ENCODE data around the gene TTC7B.
A peak's percentile ranks its signal among the peaks of the same experiment; 100 is the strongest.

TTC7B gene

DNA sequence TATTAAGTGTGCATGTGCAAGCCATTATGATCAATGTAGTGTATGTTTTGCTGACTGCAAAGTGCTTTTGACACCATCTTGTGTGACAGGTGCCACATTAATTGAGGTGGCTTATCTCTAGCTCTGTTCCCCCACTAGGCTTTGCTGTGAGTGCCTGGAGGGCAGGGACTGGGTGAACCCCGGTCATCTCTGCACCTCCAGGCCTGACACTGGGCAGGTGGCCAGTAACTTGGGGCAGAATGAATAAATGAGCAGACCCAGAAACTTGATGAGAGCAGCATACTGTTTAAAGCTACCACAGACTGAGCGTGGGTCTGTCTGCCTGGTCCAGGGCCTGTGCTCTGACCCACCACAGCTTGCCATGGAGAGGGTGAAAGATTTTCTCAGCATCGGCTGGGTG is 267.8 kb downstream of the TTC7B start:
- DNase-seq = no peak

- DNase-seq = no peak
Measured at GRCh38 chr14:90547968-90548367, 268.3 kb downstream of the TTC7B start.

DNA sequence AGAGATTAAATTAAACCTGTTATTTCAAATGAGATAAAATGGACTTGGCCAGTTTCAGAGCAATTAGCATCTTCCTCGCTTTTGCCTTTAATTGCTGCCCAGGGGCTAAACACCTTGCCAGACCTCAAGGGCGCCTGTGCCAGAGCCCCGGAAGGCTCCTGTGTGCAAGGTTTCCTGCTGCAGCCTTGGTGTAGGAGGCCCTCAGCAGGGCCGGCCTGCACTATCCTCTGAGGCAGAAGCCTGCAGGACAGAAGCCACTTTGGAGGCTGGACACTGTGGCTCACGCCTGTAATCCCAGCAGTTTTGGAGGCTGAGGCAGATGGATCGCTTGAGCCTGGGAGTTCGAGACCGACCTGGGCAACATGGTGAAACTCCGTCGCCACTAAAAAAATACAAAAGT is 269.0 kb downstream of the TTC7B start:
- no peak for DNase-seq

- DNase-seq = no peak
Measured at GRCh38 chr14:90546767-90547166, 269.5 kb downstream of the TTC7B start.

DNA sequence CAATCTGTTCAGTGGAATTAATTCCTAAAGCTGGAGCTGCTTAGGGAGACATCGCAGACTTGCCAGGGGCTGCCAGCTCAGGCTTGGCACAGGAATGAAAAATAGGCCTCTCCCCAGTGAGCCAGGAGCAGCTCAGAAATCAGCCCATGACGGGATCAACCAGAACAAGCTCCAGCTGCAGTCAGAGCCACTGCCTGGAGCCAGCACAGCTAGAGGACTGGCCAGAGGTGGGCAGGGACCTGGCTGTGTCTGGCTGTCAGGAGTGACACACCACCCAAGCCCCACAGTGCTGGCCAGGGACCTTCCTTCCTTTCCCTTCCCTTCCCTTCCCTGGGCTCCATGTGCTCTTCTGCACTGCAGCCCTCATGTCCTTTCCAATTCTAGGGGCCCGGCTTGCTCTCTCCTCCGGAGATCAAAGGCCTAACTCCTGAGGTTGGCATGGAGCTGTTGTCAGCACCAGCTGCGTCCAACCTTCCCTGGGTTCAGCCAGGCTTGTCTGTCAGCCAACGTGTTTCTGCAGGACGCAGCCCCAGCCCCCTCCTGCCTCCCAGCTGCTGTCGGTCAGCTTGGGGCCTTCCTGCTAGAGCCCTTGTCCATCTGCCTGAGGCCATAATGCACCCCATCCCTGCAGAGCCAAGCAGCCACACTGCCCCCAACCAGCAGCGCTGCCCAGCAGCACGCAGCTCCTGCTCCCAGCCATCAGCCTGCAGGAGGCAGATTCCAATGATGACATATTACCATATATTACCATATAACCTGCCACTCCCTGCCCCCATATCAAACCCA is 270.1 kb downstream of the TTC7B start:
- DNase-seq = peak in 37 of 56 donors; percentile 23 to 78 (median 59)

DNA sequence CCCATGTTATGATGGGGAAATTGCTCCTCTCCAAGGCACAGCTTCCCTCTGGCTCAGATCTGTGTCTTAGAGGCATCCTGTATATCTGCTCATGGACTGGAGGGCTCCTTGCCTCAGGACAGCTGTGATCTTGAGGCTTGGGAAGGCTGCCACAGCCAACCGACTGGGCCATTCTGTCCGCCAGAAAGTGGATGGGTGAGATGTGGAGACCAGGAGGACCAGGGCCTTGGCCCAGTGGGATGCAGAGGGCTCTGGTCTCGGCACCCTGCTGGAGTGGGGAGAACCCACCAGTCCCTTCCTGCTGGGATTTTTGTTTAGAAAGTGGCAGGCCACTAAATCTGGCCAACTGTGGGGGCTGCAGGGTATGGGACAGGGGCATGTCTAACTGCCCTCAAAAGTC is 270.8 kb downstream of the TTC7B start:
- no peak for DNase-seq

DNA sequence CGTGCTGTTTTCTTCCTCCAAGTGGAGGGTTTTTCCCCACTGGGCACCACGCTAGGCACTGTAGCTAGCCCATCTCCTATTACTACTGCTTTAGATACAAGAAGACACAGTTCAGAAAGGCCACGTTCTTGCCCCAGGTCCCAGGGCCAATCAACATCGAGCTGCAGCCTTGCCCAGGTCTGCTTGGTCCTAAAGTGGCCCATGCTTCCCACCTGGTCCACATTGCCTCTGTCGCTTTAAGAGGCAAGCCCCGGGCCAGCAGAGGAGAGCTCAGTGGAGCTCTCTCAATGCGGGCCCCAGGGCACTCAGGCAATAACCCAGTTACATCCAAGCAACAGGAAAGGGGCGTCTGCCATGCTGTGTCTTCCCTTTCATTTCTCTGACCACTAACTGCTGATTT is 271.3 kb downstream of the TTC7B start:
- DNase-seq = no peak

DNA sequence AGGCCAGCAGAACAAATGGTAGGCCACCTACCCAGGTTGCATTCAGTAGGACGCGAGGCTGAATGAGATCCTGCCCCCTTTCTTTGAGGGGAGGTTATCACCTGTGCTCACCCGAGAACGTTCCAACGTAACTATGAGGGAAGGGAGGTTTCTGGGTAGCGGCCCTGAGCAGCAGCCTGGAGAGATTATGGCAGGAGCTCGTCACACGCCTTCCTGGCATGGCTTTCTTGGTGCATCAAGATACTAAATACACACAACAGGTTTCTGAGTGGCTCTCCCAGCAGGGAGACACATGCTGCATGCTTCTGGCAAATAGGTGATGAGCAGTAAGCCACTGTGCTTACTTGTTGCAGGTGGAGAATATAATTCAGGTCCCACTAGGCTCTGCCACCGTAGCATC is 271.7 kb downstream of the TTC7B start:
- DNase-seq = no peak

DNA sequence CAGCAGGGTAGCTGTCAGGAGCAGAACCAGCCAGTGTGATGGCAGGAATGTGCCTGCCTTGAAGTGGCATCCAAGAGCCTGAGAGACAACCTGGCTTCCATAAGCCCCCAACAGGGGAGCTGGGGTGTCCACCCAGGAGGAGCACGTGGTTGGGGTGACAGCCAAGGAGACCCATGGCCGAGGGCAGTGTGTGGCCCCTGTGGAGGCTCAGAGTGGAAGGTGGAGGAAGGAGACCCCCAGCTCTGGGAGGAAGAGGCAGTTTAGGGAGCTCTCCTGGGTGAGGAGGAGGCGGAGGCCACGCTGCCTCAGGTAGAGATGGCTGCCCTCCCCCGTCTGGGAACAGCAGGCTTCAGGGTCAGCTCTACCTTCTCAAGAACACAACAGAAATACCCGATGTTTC is 272.4 kb downstream of the TTC7B start:
- DNase-seq = no peak

GRCh38 chr14:90541076-90541634 is 275.1 kb downstream of the TTC7B start:
- DNase-seq = no peak

DNA sequence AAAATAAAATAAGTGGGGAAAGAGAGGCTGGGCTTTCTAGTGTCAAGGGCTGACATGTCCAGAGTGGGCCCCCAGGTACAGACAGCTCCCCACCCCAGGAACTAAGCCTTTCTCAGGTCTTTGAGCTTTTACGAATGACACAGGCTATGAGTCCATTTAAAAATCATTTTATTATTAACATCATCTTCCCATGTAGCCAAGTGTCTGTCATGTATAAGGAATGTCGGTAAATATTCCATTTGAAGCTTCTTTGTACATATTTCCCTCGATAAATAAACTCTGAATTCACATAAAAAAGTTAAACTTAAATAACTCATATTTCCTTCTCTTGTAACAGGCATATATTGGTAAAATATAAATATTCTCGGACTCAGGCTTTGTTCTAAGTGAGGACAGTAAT is 275.8 kb downstream of the TTC7B start:
- DNase-seq = no peak

DNA sequence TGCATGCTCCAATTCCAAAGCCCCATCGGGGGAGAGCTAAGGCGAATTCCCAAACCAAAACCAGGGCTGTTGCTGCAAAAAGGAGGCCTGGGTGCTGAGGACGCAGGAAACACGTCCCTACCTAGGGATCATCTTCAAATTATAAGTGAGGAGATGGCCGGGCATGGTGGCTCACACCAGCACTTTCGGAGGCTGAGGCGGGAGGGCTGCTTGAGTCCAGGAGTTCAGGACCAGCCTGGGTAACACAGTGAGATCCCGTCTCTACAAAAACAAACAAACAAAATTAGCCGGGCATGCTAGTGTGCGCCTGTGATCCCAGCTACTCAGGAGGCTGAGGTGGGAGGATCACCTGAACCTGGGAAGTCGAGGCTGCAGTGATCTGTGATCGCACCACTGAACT is 276.2 kb downstream of the TTC7B start:
- no peak for DNase-seq

GRCh38 chr14:90539496-90539775 is 276.8 kb downstream of the TTC7B start:
- DNase-seq = no peak

GRCh38 chr14:90538716-90539495 is 277.3 kb downstream of the TTC7B start:
- DNase-seq = no peak

GRCh38 chr14:90538095-90538494 is 278.1 kb downstream of the TTC7B start:
- DNase-seq = no peak

GRCh38 chr14:90536511-90537191 is 279.6 kb downstream of the TTC7B start:
- peak in 1 of 56 donors; percentile 56 for DNase-seq

DNA sequence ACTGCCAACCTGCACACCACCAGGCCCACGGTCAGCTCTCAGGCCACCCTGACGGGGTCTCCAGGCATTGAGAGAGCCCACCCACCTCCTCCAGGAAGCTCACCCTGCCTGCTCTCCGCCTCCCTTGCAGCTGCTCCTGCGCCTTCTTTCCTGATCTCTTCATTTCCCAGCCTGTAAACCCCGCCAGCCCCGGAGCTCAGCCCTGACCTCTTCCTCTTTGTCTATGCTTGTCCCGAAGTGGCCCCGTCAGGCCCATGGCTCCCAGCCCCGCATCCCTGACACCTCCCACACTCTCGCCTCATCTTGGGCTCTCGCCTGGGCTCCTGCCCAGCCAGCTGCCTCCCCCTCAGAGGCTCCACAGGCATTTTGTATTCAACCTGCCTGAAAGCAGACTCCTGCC is 280.1 kb downstream of the TTC7B start:
- peak in 32 of 56 donors; percentile 26 to 79 (median 53) for DNase-seq

DNA sequence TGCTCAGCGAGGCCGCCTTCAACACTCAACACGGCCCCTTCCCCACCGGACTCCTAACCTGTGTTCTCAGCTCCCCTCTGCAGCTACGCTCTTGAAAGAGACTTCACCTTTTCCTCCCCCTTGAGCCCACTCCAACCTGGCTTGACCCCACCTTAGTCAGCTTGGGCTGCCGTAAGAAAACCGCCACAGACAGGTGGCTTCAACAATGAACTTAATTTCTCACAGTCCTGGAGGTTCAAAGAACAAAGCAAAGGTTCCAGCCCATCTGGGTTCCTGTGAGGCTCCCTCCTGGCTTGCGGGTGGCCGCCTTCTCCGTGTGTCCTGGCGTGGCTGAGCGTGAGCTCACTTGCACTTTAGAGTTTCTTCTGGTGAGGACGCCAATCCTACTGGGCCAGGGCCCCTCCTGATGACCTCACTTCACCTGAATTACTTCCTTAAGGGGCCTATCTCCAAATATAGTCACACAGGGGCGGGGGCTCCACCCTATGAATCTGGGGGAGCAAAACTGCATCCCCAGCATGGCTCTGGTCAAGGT is 280.6 kb downstream of the TTC7B start:
- no peak for DNase-seq

- no peak for DNase-seq
Measured at GRCh38 chr14:90534838-90535555, 281.2 kb downstream of the TTC7B start.

DNA sequence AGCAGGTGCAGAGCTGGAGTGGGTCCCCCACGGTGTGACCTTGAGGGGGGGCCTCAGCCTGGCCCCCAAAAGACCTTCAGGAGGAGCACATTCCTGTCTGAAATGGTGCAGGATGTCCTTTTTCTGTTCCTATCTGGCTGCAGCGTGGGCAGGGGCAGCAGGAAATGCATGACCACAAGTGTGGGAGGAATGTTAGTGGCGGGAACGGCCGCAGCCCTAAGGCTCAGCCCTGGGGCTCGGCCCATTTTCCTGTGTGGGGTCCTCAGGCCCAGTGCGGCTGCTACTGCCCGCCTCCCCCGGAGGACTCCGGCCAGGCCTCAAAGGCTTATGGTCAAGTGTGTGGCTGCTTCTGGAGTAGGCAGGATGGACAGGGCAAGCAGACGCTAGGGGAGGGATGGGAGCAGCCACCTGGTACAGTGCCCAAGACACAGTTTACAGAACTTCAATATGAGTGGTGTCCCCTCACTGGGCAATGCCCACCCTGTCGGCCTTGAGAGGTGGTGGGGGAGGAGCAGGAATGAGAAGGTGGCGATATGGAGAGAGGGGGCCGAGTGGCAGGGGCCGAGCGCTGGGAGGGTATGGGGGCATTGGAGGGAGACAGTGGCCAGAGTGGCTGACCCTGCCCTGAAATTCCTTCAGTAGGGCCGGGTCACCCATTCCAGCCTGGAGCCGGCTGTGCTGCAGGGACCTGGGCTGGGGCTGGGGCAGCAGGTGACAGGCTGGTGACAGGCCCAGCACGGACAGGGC is 282.0 kb downstream of the TTC7B start:
- no peak for DNase-seq

All from amygdala (tissue), 56 donors.